ENCODE data around the gene DNM3.
A peak's percentile ranks its signal among the peaks of the same experiment; 100 is the strongest.
"Not testable (repeated sequence)": the region's sequence is repeated elsewhere in the genome, so short reads cannot be mapped to it uniquely, and the experiment has no call there.

Gene DNM3

GRCh38 chr1:172357753-172358385 lies 516.6 kb downstream of the DNM3 start:
- peaks cover 68% of the 10 kb centered on the region for H3K4me1 Mint-ChIP-seq
- H3K9me3 Mint-ChIP-seq = no peaks in the 10 kb centered on the region
- H3K27ac Mint-ChIP-seq = no peak overlapping the region
- peak overlapping the region; percentile 21 to 45 (median 40) for H3K4me3 Mint-ChIP-seq
- H3K27me3 Mint-ChIP-seq (ENCODE audit: low read depth) = no peaks in the 10 kb centered on the region
- H3K36me3 Mint-ChIP-seq (ENCODE audit: low read depth) = peaks cover 7% of the 10 kb centered on the region
- TF ChIP-seq CTCF (IDR thresholded peaks at IDR 0.05; ENCODE audit: unreplicated experiment in 3 of 3) = no peak

- peaks cover 3% of the 10 kb centered on the region for H3K9me3 Mint-ChIP-seq
- H3K4me1 Mint-ChIP-seq = peaks cover 52% of the 10 kb centered on the region
- peaks cover 7% of the 10 kb centered on the region for H3K36me3 Mint-ChIP-seq (ENCODE audit: low read depth)
- no peaks in the 10 kb centered on the region for H3K27me3 Mint-ChIP-seq (ENCODE audit: low read depth)
- H3K4me3 Mint-ChIP-seq = peak overlapping the region; percentile 48 to 61 (median 55)
- no peak for TF ChIP-seq CTCF (IDR thresholded peaks at IDR 0.05; ENCODE audit: unreplicated experiment in 3 of 3)
- no peak overlapping the region for H3K27ac Mint-ChIP-seq
Measured at GRCh38 chr1:172359491-172359999, 518.2 kb downstream of the DNM3 start.

- H3K27me3 Mint-ChIP-seq (ENCODE audit: low read depth) = no peaks in the 10 kb centered on the region
- peaks cover 10% of the 10 kb centered on the region for H3K9me3 Mint-ChIP-seq
- H3K27ac Mint-ChIP-seq = no peak overlapping the region
- H3K36me3 Mint-ChIP-seq (ENCODE audit: low read depth) = peaks cover 12% of the 10 kb centered on the region
- TF ChIP-seq CTCF (IDR thresholded peaks at IDR 0.05; ENCODE audit: unreplicated experiment in 3 of 3) = no peak
- H3K4me3 Mint-ChIP-seq = peak overlapping the region; percentile 22 to 60 (median 54)
- peaks cover 42% of the 10 kb centered on the region for H3K4me1 Mint-ChIP-seq
Measured at GRCh38 chr1:172360511-172360910, 519.2 kb downstream of the DNM3 start.

GRCh38 chr1:172360985-172361384 lies 519.7 kb downstream of the DNM3 start:
- H3K27ac Mint-ChIP-seq = no peak overlapping the region
- peaks cover 37% of the 10 kb centered on the region for H3K4me1 Mint-ChIP-seq
- H3K9me3 Mint-ChIP-seq = peaks cover 11% of the 10 kb centered on the region
- no peak overlapping the region for H3K4me3 Mint-ChIP-seq
- no peak for TF ChIP-seq CTCF (IDR thresholded peaks at IDR 0.05; ENCODE audit: unreplicated experiment in 3 of 3)
- no peaks in the 10 kb centered on the region for H3K27me3 Mint-ChIP-seq (ENCODE audit: low read depth)
- peaks cover 9% of the 10 kb centered on the region for H3K36me3 Mint-ChIP-seq (ENCODE audit: low read depth)

- H3K4me1 Mint-ChIP-seq = peaks cover 9% of the 10 kb centered on the region
Measured at GRCh38 chr1:172363852-172364251, 522.6 kb downstream of the DNM3 start.

GRCh38 chr1:172371646-172372045 lies 530.3 kb downstream of the DNM3 start:
- Mint-ChIP-seq H3K36me3 (ENCODE audit: low read depth) (peaks cover 30% of the 10 kb centered on the region), H3K4me1 (peaks cover 16% of the 10 kb centered on the region)
- not testable (repeated sequence) for H3K4me3 Mint-ChIP-seq

More at GRCh38 chr1:172363852-172364251, 522.6 kb downstream of the DNM3 start:
- no peak for TF ChIP-seq CTCF (IDR thresholded peaks at IDR 0.05; ENCODE audit: unreplicated experiment in 3 of 3)
- H3K36me3 Mint-ChIP-seq (ENCODE audit: low read depth) = peaks cover 36% of the 10 kb centered on the region
- no peak overlapping the region for H3K4me3 Mint-ChIP-seq
- peaks cover 35% of the 10 kb centered on the region for H3K9me3 Mint-ChIP-seq
- H3K27me3 Mint-ChIP-seq (ENCODE audit: low read depth) = no peaks in the 10 kb centered on the region
- no peak overlapping the region for H3K27ac Mint-ChIP-seq

More at GRCh38 chr1:172371646-172372045, 530.3 kb downstream of the DNM3 start:
- H3K27ac Mint-ChIP-seq; H3K27me3 Mint-ChIP-seq (ENCODE audit: low read depth): not testable (repeated sequence)
- H3K9me3 Mint-ChIP-seq = peaks cover 34% of the 10 kb centered on the region
